ENCODE data around the gene SURF4. TPM values are rescaled to one million over a fixed set of nuclear protein-coding genes. Genes with fewer than 3 reads are reported as not detected.
"Not testable (repeated sequence)": the region's sequence is repeated elsewhere in the genome, so short reads cannot be mapped to it uniquely, and the experiment has no call there.

SURF4 gene
- polyA plus RNA-seq, 1 experiment = 401 TPM

- CTCF ChIA-PET = interaction anchor here (1.4 to 4.7 kb wide), 3 partner anchors 11 to 155 kb away, joined by 3 to 13 read pairs (median 3); partner anchors contain the start of gene STKLD1
- no peak for DNase-seq (ENCODE audit: low read depth)
- POLR2A ChIA-PET = no interaction called here
- TF ChIP-seq CTCF (IDR thresholded peaks at IDR 0.05; ENCODE audit: insufficient read depth, low read depth, low read length) = no peak
- Histone ChIP-seq H3K27me3 (ENCODE audit: control insufficient read depth, insufficient read depth, low read length) (no peaks in the 10 kb centered on the region), H3K36me3 (ENCODE audit: control insufficient read depth, insufficient read depth, low read length) (peaks cover 52% of the 10 kb centered on the region), H3K4me3 (ENCODE audit: low read depth, low read length) (no peak overlapping the region)
Measured at GRCh38 chr9:133341369-133342068, 34.3 kb downstream of the SURF4 start.

DNA sequence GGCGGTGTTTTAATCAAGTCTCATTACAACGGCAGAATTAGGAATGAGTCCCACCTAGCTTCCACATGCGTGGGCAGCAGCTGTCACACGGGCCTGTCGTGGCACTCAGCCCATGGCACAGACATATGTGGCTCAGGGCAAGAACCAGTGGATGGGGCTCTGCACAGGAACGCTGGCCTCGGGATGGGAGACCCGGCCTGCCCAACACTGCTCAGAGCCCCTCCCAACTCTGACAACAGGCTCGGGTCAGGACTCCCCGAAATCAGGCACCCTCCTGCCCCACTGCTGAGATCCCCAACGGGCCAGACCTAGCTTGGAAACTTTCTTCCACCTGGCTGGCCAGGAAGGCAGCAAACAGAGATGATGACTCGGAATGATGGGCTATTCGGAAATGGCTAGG is 34.9 kb downstream of the SURF4 start:
- ChIA-PET POLR2A (no interaction called here), CTCF (interaction anchor here (1.3 to 4.7 kb wide), 4 partner anchors 10 to 154 kb away, joined by 3 to 13 read pairs (median 3); partner anchors contain the start of gene STKLD1)
- no peak for DNase-seq (ENCODE audit: low read depth)
- TF ChIP-seq CTCF (IDR thresholded peaks at IDR 0.05; ENCODE audit: insufficient read depth, low read depth, low read length) = no peak
- Histone ChIP-seq H3K27me3 (ENCODE audit: control insufficient read depth, insufficient read depth, low read length) (no peaks in the 10 kb centered on the region), H3K36me3 (ENCODE audit: control insufficient read depth, insufficient read depth, low read length) (peaks cover 52% of the 10 kb centered on the region), H3K4me3 (ENCODE audit: low read depth, low read length) (no peak overlapping the region)

DNA sequence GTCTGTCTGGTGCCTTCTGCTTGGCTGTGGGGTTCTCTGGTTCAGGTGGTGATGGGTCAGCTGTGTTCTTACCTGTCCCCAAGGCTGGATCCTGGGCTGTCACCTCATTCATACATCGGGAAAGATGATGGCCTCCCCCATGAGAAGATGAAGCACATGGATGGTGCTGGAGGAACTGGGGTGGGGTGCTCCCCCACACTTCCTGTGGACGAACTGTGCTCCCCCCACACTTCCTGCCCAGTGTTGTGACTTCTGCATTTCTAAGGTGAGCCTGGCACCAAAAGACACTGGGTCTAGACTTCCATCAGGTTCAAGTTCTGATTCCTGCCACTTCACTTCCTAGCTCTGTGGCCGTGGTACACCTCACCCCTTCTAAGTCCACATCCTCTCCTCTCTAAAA is 35.6 kb downstream of the SURF4 start:
- no peak for DNase-seq (ENCODE audit: low read depth)
- ChIA-PET POLR2A (interaction anchor here (0.5 kb wide), 1 partner anchor 23 kb away, joined by 3 read pairs; no protein-coding TSS in a partner anchor), CTCF (interaction anchor here (1.3 to 1.4 kb wide), 2 partner anchors 11 to 154 kb away, joined by 3 read pairs; no protein-coding TSS in a partner anchor)
- no peaks in the 10 kb centered on the region for H3K27me3 ChIP-seq (ENCODE audit: control insufficient read depth, insufficient read depth, low read length)
- TF ChIP-seq CTCF (IDR thresholded peaks at IDR 0.05; ENCODE audit: insufficient read depth, low read depth, low read length) = no peak
- H3K36me3 ChIP-seq (ENCODE audit: control insufficient read depth, insufficient read depth, low read length) = peaks cover 46% of the 10 kb centered on the region
- H3K4me3 ChIP-seq (ENCODE audit: low read depth, low read length) = no peak overlapping the region

DNA sequence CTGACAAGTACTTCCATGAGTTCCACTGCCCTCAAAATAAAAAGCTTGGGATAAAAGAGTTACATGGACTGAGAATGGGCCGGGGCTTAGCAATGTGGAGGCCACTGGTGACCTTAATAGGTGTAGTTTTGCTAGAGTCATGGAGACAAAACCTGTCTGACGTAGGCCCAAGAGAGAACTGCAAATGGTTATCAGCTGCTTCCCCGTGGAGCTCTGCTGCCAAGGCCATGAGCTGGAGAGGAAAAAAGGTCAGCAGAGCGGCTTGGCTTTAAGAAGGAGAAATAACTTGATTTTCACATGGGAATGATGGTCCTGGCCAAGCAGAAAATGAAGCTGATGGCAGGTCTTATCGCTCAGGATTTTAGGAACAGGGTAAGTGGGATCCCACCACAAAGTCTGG is 36.2 kb downstream of the SURF4 start:
- Histone ChIP-seq H3K27me3 (ENCODE audit: control insufficient read depth, insufficient read depth, low read length) (no peaks in the 10 kb centered on the region), H3K4me3 (ENCODE audit: low read depth, low read length) (no peak overlapping the region), H3K36me3 (ENCODE audit: control insufficient read depth, insufficient read depth, low read length) (peaks cover 40% of the 10 kb centered on the region)
- ChIA-PET CTCF (interaction anchor here (1.3 kb wide), 1 partner anchor 12 kb away, joined by 3 read pairs; no protein-coding TSS in a partner anchor), POLR2A (interaction anchor here (0.7 kb wide), 1 partner anchor 263 kb away, joined by 3 read pairs; no protein-coding TSS in a partner anchor)
- DNase-seq (ENCODE audit: low read depth) = no peak
- no peak for TF ChIP-seq CTCF (IDR thresholded peaks at IDR 0.05; ENCODE audit: insufficient read depth, low read depth, low read length)

DNA sequence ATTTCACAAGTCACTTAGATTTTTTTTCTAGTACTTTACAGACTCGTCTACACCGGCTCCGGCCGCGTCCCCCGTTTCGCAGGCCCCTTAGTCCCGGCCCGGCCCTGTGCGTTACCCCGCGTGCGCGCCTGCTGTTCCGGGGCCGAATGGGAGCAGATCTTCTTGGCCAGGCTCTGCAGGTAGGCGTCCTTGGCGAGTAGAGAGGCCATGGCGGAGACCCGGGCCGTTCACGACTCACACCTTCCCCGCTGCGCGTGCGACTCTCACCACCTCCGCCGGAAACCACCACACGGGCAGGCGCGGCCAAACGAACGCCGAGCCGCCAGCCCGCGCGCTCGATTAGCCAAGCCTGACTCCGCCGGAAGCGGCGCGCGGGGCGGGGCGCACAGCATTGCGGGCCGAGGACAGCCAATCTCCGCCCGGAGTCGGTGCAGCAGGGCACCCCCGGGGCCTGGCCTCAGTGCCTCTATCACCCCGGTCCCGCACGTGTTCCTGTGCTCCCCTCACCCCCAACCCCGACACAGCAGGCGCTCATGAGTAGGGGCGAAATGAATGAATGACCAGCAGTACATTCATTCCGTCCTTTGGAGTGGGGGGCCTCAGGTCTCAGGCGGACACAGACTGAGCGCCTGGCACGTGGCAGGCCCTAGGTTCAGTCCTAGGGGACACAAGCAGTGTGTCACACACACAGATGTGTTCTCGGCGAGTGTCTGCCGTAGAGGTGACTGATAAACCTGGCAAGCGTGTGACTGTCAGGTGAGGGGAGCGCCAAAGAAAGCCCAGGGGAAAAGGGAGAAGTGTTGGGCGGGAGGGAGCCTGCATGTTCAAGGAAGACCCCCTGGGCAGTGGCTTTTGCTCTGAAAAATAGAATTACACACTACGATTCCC is 39.7 kb downstream of the SURF4 start, which contains the start of gene SURF6:
TSS of gene SURF6 (minus strand) at position 265 of the 888 bp plus-strand sequence. CDS start at position 209, 56 bp downstream.
- TF ChIP-seq CTCF (IDR thresholded peaks at IDR 0.05; ENCODE audit: insufficient read depth, low read depth, low read length) = no peak
- ChIA-PET POLR2A (interaction anchor here (0.9 kb wide), 1 partner anchor 12 kb away, joined by 8 read pairs; the partner anchor contains the start of genes MED22 and RPL7A), CTCF (no interaction called here)
- H3K36me3 ChIP-seq (ENCODE audit: control insufficient read depth, insufficient read depth, low read length) = peaks cover 41% of the 10 kb centered on the region
- H3K27me3 ChIP-seq (ENCODE audit: control insufficient read depth, insufficient read depth, low read length) = no peaks in the 10 kb centered on the region
- peak; percentile 31 for DNase-seq (ENCODE audit: low read depth)
- H3K4me3 ChIP-seq (ENCODE audit: low read depth, low read length) = peak within 1 kb of the TSS; percentile 96

DNA sequence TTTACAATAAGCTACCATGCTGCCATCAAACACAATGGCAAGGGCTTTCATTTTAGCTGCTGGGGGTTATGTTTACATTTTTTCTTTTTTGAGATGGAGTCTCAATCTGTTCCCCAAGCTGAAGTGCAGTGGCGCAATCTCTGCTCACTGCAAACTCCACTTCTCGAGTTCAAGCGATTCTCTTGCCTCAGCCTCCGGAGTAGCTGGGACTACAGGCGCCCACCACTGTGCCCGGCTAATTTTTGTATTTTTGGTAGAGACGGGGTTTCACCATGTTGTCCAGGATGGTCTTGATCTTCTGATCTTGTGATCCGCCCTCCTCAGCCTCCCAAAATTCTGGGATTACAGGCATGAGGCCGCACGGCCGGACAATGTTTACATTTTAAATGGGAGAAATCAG is 41.0 kb downstream of the SURF4 start:
- H3K27me3 ChIP-seq (ENCODE audit: control insufficient read depth, insufficient read depth, low read length); DNase-seq (ENCODE audit: low read depth); POLR2A ChIA-PET: not testable (repeated sequence)
- peaks cover 32% of the 10 kb centered on the region for H3K36me3 ChIP-seq (ENCODE audit: control insufficient read depth, insufficient read depth, low read length)
- H3K4me3 ChIP-seq (ENCODE audit: low read depth, low read length) = peak overlapping the region; percentile 96
- CTCF ChIA-PET = interaction anchor here (0.6 to 1.3 kb wide), 5 partner anchors 9 to 148 kb away, joined by 3 read pairs; no protein-coding TSS in a partner anchor
